Measurements from ENCODE around the gene AMPD3.

Gene AMPD3

GRCh38 chr11:10499452-10499851 is 44.4 kb downstream of the AMPD3 start:
- no peak for DNase-seq (ENCODE audit: low read depth)
- H3K4me3 ChIP-seq (ENCODE audit: low read depth, low read length), result no peak overlapping the region
- TF ChIP-seq CTCF (IDR thresholded peaks at IDR 0.05; ENCODE audit: insufficient read depth, low read depth, low read length, missing control alignments), result no peak

- no peak for DNase-seq (ENCODE audit: low read depth)
- no peak for TF ChIP-seq CTCF (IDR thresholded peaks at IDR 0.05; ENCODE audit: insufficient read depth, low read depth, low read length, missing control alignments)
- H3K4me3 ChIP-seq (ENCODE audit: low read depth, low read length), result no peak overlapping the region
Measured at GRCh38 chr11:10499874-10500601, 45.0 kb downstream of the AMPD3 start.

- DNase-seq (ENCODE audit: low read depth), result no peak
- TF ChIP-seq CTCF (IDR thresholded peaks at IDR 0.05; ENCODE audit: insufficient read depth, low read depth, low read length, missing control alignments), result no peak
Measured at GRCh38 chr11:10500757-10501684, 46.0 kb downstream of the AMPD3 start.

GRCh38 chr11:10502065-10502680 is 47.1 kb downstream of the AMPD3 start:
- no peak for TF ChIP-seq CTCF (IDR thresholded peaks at IDR 0.05; ENCODE audit: insufficient read depth, low read depth, low read length, missing control alignments)
- H3K4me3 ChIP-seq (ENCODE audit: low read depth, low read length), result no peak overlapping the region
- no peak for DNase-seq (ENCODE audit: low read depth)

More at GRCh38 chr11:10500757-10501684, 46.0 kb downstream of the AMPD3 start:
- H3K4me3 ChIP-seq (ENCODE audit: low read depth, low read length), result no peak overlapping the region

- no peak for DNase-seq (ENCODE audit: low read depth)
- TF ChIP-seq CTCF (IDR thresholded peaks at IDR 0.05; ENCODE audit: insufficient read depth, low read depth, low read length, missing control alignments), result no peak
- no peak overlapping the region for H3K4me3 ChIP-seq (ENCODE audit: low read depth, low read length)
Measured at GRCh38 chr11:10502770-10503169, 47.7 kb downstream of the AMPD3 start.

- H3K4me3 ChIP-seq (ENCODE audit: low read depth, low read length), result no peak overlapping the region
- no peak for DNase-seq (ENCODE audit: low read depth)
- no peak for TF ChIP-seq CTCF (IDR thresholded peaks at IDR 0.05; ENCODE audit: insufficient read depth, low read depth, low read length, missing control alignments)
Measured at GRCh38 chr11:10503221-10503620, 48.2 kb downstream of the AMPD3 start.
